ENCODE data around the gene TRAM2.

GRCh38 chr6:52551483-52552277 is 25.2 kb downstream of the TRAM2 start:
- TF ChIP-seq POLR2A (IDR thresholded peaks at IDR 0.05; ENCODE audit: low read depth, low read length) (no peak), CTCF (conservative IDR thresholded peaks at IDR 0.05; ENCODE audit: low read depth, low read length) (no peak), USF2 (IDR thresholded peaks at IDR 0.05; ENCODE audit: low read depth, low read length) (no peak; the same call in 1 of the 2 replicates), MAFK (IDR thresholded peaks at IDR 0.05; ENCODE audit: low read depth, low read length) (no peak), SMC3 (IDR thresholded peaks at IDR 0.05; ENCODE audit: low read depth, low read length) (no peak), MAZ (IDR thresholded peaks at IDR 0.05; ENCODE audit: borderline replicate concordance, low read depth, low read length) (peak; percentile 67; the same call in 1 of the 2 replicates), MXI1 (IDR thresholded peaks at IDR 0.05; ENCODE audit: borderline replicate concordance, low read depth, low read length) (peak; percentile 63; the same call in 1 of the 2 replicates), RFX5 (IDR thresholded peaks at IDR 0.05; ENCODE audit: low read depth, low read length) (no peak), CEBPB (IDR thresholded peaks at IDR 0.05; ENCODE audit: low read depth, low read length) (no peak), RCOR1 (IDR thresholded peaks at IDR 0.05; ENCODE audit: insufficient replicate concordance, low read length) (no peak), FOS (IDR thresholded peaks at IDR 0.05; ENCODE audit: low read depth, low read length) (no peak), ELK1 (IDR thresholded peaks at IDR 0.05; ENCODE audit: borderline replicate concordance, low read depth, low read length) (no peak), CHD1 (IDR thresholded peaks at IDR 0.05; ENCODE audit: low read depth, low read length) (no peak)

All from IMR-90 (cell line).